Measurements from ENCODE around the gene HPS1. TPM values are rescaled to one million over a fixed set of nuclear protein-coding genes. Genes with fewer than 3 reads are reported as not detected.

The HPS1 gene
- total and polyA plus RNA-seq, 10 of the 15 experiments (the other 5 are each of a cell fraction or from before 2014, with no cell fraction given) = 27.1 to 138 (median 54.8) TPM

DNA sequence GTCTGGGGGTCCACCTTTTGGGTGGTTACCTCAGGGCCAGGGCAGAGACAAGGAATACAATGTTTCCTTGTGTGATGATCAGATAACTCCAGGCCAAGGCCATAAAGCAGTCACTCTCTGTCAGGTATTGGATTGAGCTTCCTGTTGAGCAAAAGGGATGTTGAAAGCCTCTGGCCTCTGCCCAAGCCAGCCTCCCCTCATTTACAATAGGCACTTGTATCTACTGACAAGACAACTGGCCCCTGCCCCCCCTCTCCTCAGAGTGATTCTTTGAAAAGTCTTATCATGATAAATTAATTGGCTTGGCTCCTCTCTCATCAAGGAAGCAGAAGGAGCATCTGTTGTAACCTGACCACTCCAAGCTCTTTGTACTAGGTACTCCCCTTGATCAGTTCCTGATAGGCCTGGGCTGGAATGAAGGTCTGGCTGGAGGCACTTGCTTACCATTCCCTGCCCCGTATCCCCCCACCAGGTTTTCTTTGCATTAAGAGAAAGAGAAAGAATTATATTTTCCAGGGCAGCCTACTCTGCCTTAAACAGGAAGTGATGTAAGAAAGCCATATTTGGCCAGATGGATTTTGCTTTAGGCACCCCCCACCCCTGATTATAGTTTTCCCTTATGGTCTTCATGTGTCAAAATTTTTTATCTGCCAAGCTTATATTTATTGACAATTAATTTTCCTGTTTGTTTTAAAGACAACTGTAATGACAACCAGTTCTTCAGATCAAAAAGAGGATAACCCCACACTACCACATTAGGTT lies 42.1 kb upstream of the HPS1 start:
- Histone ChIP-seq H3K27ac (ENCODE audit: control insufficient read depth, insufficient read depth) (no peak overlapping the region), H3K36me3 (ENCODE audit: control insufficient read depth in 2 of 2, insufficient read depth in 2 of 2, low read length in 1 of 2) (no peaks in the 10 kb centered on the region), H3K4me3 (no peak overlapping the region), H3K27me3 (replicated peaks in 1 of 2; ENCODE audit: control insufficient read depth in 2 of 2, insufficient read depth in 2 of 2, low read length in 1 of 2) (no peaks in the 10 kb centered on the region), H3K79me2 (ENCODE audit: control insufficient read depth, insufficient read depth, low read length) (no peaks in the 10 kb centered on the region), H3K4me2 (ENCODE audit: control insufficient read depth, insufficient read depth) (no peak overlapping the region), H3K9ac (ENCODE audit: control insufficient read depth, insufficient read depth, low read length) (no peak overlapping the region), H3K4me1 (ENCODE audit: control insufficient read depth, insufficient read depth, low read length) (no peaks in the 10 kb centered on the region), H2AFZ (ENCODE audit: control insufficient read depth, low read depth, low read length) (no peak overlapping the region), H3K9me3 (replicated peaks; ENCODE audit: control insufficient read depth, insufficient read depth, low read length) (no peaks in the 10 kb centered on the region), H4K20me1 (ENCODE audit: control insufficient read depth, insufficient read depth) (no peaks in the 10 kb centered on the region)
- DNase-seq (ENCODE audit: low read depth, low spot score) (no peak), ATAC-seq (no peak), FAIRE-seq (no peak)
- in situ Hi-C loops (cut with MboI) (no loop called here), intact Hi-C loops (cut with micrococcal nuclease; ENCODE audit: unreplicated experiment) (no loop called here)
- 0% methylated on average over 1 of the region's 1 CpG for WGBS (ENCODE audit: insufficient coverage, insufficient replicate concordance, low lambda C conversion rate, missing lambda C conversion rate)
- TF ChIP-seq SRF (IDR thresholded peaks at IDR 0.05; ENCODE audit: low read depth in 2 of 2, low read length in 2 of 2) (peak; percentile 79 to 97), ELK1 (IDR thresholded peaks at IDR 0.05; ENCODE audit: low read depth, low read length) (peak; percentile 65; the same call in 1 of the 2 replicates), SPI1 (IDR thresholded peaks at IDR 0.05; ENCODE audit: borderline replicate concordance, insufficient read depth, low read depth, low read length) (no peak), IRF5 (IDR thresholded peaks at IDR 0.05; ENCODE audit: borderline replicate concordance) (no peak), HSF1 (IDR thresholded peaks at IDR 0.05; ENCODE audit: low read depth, low read length) (no peak)
- ChIA-PET SMC1A (ENCODE audit: uncharacterized antibody, unreplicated experiment) (no interaction called here), CTCF (no interaction called here), POLR2A (no interaction called here), RAD21 (ENCODE audit: unreplicated experiment) (interaction anchor here (0.6 kb wide), 1 partner anchor 16 kb away, joined by 3 read pairs; no protein-coding TSS in a partner anchor)
- no TSS peak for BruUV-seq (replicated peaks)
